AG09319 (cell line): ENCODE results near the gene GATAD2A.

Experiments used
- DNase-seq: peaks from one replicate; pipeline ENCODE4 v3.0.0-alpha.2; 2010; ENCODE audit warnings: low read depth; ENCODE audit errors: extremely low read depth
- TF ChIP-seq, protein P1 (sequence below): IDR thresholded peaks from 2 replicates; pipeline ENCODE4 v1.5.1; 2011; ENCODE audit warnings: low read depth, mild to moderate bottlenecking, inconsistent platforms, low read length, moderate library complexity

GATAD2A gene

DNA sequence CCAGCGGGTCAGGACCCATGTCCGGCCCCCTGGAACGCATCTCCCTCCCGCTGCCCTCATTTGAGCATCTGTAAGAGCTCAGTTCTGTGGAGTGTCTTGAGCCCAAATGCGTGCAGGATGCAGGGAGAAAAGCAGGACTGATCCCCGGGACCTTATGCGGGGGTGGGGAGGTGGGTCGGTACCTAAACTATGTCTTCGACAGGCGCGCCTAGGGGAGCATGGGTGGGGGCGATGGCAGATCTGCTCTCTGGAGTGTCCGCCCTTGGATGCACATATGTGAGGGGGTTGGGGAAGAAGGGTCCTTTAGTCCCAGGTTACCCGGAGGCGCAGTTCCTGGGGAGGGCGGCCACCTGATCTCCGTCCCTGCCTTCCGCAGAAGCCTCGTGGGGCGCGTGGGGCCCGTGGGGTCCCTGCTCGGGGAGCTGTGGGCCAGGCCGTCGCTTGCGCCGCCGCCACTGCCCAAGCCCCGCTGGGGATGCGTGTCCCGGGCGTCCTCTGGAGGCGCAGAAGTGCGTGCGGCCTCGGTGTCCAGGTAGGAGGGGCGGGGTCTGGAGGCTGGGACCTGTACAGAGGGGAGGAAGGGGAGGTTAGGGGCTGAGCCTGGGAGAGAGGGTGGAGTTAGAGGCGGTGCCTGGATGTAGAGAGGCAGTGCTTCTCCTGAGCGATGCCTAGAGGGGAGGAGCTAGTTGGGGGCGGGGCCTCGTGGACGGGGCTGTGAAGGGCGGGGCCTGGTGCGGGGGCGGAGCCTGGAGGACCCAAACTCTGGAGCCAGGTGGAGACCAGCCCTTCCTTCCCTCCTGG, 135.4 kb downstream of the GATAD2A start:
- DNase-seq, result no peak
- TF ChIP-seq, protein P1, sequence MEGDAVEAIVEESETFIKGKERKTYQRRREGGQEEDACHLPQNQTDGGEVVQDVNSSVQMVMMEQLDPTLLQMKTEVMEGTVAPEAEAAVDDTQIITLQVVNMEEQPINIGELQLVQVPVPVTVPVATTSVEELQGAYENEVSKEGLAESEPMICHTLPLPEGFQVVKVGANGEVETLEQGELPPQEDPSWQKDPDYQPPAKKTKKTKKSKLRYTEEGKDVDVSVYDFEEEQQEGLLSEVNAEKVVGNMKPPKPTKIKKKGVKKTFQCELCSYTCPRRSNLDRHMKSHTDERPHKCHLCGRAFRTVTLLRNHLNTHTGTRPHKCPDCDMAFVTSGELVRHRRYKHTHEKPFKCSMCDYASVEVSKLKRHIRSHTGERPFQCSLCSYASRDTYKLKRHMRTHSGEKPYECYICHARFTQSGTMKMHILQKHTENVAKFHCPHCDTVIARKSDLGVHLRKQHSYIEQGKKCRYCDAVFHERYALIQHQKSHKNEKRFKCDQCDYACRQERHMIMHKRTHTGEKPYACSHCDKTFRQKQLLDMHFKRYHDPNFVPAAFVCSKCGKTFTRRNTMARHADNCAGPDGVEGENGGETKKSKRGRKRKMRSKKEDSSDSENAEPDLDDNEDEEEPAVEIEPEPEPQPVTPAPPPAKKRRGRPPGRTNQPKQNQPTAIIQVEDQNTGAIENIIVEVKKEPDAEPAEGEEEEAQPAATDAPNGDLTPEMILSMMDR, result no peak

DNA sequence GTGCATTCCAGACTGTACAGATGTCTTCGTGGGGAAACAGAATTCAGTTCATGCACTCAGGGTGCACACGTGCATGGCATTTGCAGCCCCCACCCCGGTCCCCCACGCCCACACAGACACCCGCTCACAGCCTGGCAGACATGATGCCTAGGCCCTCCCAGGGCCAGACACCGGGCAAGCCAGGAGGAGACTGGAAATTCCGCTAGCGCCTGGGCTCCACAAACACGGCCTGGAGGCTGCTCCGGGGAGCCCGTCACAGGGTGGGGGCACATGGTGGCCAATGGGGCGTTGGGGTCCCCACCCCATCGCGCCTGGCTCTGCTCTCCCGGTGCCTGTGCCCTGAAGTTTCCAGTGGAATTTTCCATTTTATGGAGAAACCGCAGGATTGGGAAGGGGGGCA, 136.1 kb downstream of the GATAD2A start:
- TF ChIP-seq, protein P1, result no peak
- no peak for DNase-seq

DNA sequence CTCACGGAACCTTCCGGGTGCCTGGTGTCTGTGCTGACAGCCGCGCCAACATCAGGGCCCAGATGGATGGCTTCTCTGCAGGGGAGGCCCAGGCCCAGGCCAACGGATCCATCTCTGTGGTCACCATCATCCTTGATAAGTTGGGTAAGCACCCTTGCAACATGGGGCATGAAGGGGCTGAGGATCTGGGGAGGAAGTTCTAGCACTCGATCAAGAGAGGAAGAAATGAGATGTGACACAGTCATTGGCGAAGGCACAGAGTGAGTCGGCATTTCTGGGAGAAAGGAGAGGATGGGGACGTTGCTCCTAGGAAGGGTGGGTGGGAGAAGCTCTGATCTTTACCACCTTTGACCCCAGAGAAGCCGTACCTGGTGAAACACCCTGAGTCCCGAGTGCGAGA, 137.0 kb downstream of the GATAD2A start:
- DNase-seq, result no peak
- TF ChIP-seq, protein P1, result no peak

DNA sequence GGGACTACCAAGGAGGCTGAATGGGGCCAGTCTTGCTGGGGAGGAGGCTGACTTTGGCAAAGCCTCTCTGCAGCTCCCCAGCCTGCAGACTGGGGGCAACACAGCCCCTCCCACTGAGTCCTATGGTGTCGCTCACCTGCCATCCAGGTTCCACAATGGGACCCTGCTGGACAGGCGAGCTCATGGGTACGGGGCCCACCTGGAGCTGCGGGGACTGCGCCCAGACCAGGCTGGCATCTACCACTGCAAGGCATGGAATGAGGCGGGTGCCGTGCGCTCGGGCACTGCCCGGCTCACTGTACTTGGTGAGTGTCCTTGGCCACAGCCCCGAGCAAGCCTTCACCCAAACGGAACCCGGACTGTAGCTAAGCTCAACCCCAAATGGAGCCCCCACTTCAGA, 137.6 kb downstream of the GATAD2A start:
- no peak for DNase-seq
- TF ChIP-seq, protein P1, result no peak

DNA sequence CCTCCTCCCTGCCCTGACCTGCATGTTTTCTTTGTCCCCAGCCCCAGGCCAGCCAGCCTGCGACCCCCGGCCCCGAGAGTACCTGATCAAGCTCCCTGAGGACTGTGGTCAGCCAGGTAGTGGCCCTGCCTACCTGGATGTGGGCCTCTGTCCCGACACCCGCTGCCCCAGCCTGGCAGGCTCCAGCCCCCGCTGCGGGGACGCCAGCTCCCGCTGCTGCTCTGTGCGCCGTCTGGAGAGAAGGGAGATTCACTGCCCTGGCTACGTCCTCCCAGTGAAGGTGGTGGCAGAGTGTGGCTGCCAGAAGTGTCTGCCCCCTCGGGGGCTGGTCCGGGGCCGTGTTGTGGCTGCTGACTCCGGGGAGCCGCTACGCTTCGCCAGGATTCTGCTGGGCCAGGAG, 138.2 kb downstream of the GATAD2A start:
- TF ChIP-seq, protein P1, result no peak
- no peak for DNase-seq

DNA sequence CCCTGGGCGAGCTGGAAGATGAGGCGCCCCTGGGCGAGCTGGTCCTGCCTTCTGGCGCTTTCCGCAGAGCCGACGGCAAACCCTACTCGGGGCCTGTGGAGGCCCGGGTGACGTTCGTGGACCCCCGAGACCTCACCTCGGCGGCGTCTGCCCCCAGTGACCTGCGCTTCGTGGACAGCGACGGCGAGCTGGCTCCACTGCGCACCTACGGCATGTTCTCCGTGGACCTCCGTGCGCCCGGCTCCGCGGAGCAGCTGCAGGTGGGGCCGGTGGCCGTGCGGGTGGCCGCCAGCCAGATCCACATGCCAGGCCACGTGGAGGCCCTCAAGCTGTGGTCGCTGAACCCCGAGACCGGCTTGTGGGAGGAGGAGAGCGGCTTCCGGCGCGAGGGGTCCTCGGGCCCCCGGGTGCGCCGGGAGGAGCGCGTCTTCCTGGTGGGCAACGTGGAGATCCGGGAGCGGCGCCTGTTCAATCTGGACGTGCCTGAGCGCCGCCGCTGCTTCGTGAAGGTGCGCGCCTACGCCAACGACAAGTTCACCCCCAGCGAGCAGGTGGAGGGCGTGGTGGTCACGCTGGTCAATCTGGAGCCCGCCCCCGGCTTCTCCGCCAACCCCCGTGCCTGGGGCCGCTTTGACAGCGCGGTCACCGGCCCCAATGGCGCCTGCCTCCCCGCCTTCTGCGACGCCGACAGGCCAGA, 138.9 kb downstream of the GATAD2A start:
- no peak for DNase-seq
- TF ChIP-seq, protein P1, result no peak

DNA sequence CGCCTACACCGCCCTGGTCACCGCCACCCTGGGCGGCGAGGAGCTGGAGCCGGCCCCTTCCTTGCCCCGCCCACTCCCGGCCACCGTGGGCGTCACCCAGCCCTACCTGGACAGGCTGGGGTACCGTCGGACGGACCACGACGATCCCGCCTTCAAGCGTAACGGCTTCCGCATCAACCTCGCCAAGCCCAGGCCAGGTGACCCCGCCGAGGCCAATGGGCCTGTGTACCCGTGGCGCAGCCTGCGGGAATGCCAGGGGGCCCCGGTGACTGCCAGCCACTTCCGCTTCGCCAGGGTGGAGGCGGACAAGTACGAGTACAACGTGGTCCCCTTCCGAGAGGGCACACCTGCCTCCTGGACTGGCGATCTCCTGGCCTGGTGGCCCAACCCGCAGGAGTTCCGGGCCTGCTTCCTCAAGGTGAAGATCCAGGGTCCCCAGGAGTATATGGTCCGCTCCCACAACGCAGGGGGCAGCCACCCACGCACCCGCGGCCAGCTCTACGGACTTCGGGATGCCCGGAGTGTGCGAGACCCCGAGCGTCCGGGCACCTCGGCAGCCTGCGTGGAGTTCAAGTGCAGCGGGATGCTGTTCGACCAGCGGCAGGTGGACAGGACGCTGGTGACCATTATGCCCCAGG, 139.6 kb downstream of the GATAD2A start:
- no peak for DNase-seq
- TF ChIP-seq, protein P1, result no peak
